ENCODE results near the gene PNMA5. TPM values are rescaled to one million over a fixed set of nuclear protein-coding genes. Genes with fewer than 3 reads are reported as not detected.

The PNMA5 gene
- total RNA-seq, 1 experiment from 2014 or later = not detected

DNA sequence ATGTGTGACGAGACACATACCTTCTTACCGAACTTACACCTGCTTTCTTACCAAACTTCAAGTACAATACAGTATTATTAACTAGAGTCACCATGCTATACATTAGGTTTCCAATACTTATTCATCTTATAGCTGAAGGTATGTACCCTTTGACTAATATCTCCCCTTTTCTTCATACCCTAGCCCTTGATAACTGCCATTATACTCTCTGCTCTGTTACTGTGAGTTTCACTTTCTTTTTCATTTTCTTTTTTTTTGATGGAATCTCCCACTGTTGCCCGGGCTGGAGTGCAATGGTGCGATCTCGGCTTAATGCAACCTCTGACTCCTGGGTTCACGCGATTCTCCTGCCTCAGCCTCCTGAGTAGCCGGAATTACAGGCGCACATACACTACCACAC is 3.4 kb upstream of the PNMA5 start:
- no peaks in the 10 kb centered on the region for H3K9me2 ChIP-seq (ENCODE audit: insufficient read depth)
- DNase-seq = no peak
- H2AFZ ChIP-seq = no peak overlapping the region
- BruUV-seq (replicated peaks) = no TSS peak
- TF ChIP-seq EZH2 (IDR thresholded peaks at IDR 0.05; ENCODE audit: low read depth) (no peak), CTCF (conservative IDR thresholded peaks at IDR 0.05) (no peak)
- ChIA-PET POLR2A (ENCODE audit: unreplicated experiment) (no interaction called here), CTCF (no interaction called here)
- no peaks in the 10 kb centered on the region for H3K4me1 ChIP-seq (replicated peaks; ENCODE audit: insufficient read depth)
- H3K79me2 ChIP-seq (ENCODE audit: low read depth) = no peaks in the 10 kb centered on the region
- no peaks in the 10 kb centered on the region for H3K36me3 ChIP-seq (ENCODE audit: low read depth)
- peaks cover 32% of the 10 kb centered on the region; the same call in 1 of the 2 replicates for H3K27me3 ChIP-seq (ENCODE audit: insufficient read depth, low read depth)
- H3K9me3 ChIP-seq (ENCODE audit: insufficient read depth, low read depth) = no peaks in the 10 kb centered on the region
- H3F3A ChIP-seq (ENCODE audit: insufficient read depth, low read depth) = no peaks in the 10 kb centered on the region; the same call in 1 of the 2 replicates
- intact Hi-C loops (cut with micrococcal nuclease; ENCODE audit: unreplicated experiment) = no loop called here
- no peak overlapping the region for H3K4me3 ChIP-seq
- no peak overlapping the region for H3K27ac ChIP-seq
- H4K20me1 ChIP-seq (ENCODE audit: insufficient read depth) = no peaks in the 10 kb centered on the region
- H3K4me2 ChIP-seq = peak overlapping the region; percentile 44; the same call in 1 of the 2 replicates

- ChIA-PET POLR2A (ENCODE audit: unreplicated experiment) (no interaction called here), CTCF (no interaction called here)
Observed at GRCh38 chrX:152992115-152992514, 1.8 kb downstream of the PNMA5 start.

GRCh38 chrX:152991123-152991522 is 2.8 kb downstream of the PNMA5 start:
- no peak for TF ChIP-seq EZH2 (IDR thresholded peaks at IDR 0.05; ENCODE audit: low read depth)
- no peak for TF ChIP-seq CTCF (conservative IDR thresholded peaks at IDR 0.05)
- no peak for DNase-seq
- H3K4me1 ChIP-seq (replicated peaks; ENCODE audit: insufficient read depth) = no peaks in the 10 kb centered on the region
- H3K9me3 ChIP-seq (ENCODE audit: insufficient read depth, low read depth) = no peaks in the 10 kb centered on the region
- ChIA-PET POLR2A (ENCODE audit: unreplicated experiment) (no interaction called here), CTCF (no interaction called here)
- no peak overlapping the region for H3K4me3 ChIP-seq
- H3K79me2 ChIP-seq (ENCODE audit: low read depth) = no peaks in the 10 kb centered on the region
- H2AFZ ChIP-seq = no peak overlapping the region
- intact Hi-C loops (cut with micrococcal nuclease; ENCODE audit: unreplicated experiment) = no loop called here
- H3K4me2 ChIP-seq = no peak overlapping the region
- no peaks in the 10 kb centered on the region for H3K9me2 ChIP-seq (ENCODE audit: insufficient read depth)
- H4K20me1 ChIP-seq (ENCODE audit: insufficient read depth) = no peaks in the 10 kb centered on the region
- H3K27me3 ChIP-seq (ENCODE audit: insufficient read depth, low read depth) = peaks cover 35% of the 10 kb centered on the region
- no peak overlapping the region for H3K27ac ChIP-seq
- H3K36me3 ChIP-seq (ENCODE audit: low read depth) = no peaks in the 10 kb centered on the region
- no TSS peak for BruUV-seq (replicated peaks)
- no peaks in the 10 kb centered on the region for H3F3A ChIP-seq (ENCODE audit: insufficient read depth, low read depth)

More at GRCh38 chrX:152992115-152992514, 1.8 kb downstream of the PNMA5 start:
- H3K4me3 ChIP-seq = no peak overlapping the region
- no peak for TF ChIP-seq CTCF (conservative IDR thresholded peaks at IDR 0.05)
- no peak for TF ChIP-seq EZH2 (IDR thresholded peaks at IDR 0.05; ENCODE audit: low read depth)
- H4K20me1 ChIP-seq (ENCODE audit: insufficient read depth) = no peaks in the 10 kb centered on the region
- peaks cover 35% of the 10 kb centered on the region for H3K27me3 ChIP-seq (ENCODE audit: insufficient read depth, low read depth)
- no TSS peak for BruUV-seq (replicated peaks)
- no peaks in the 10 kb centered on the region for H3K9me3 ChIP-seq (ENCODE audit: insufficient read depth, low read depth)
- DNase-seq = no peak
- intact Hi-C loops (cut with micrococcal nuclease; ENCODE audit: unreplicated experiment) = no loop called here
- H3K4me2 ChIP-seq = no peak overlapping the region
- no peaks in the 10 kb centered on the region for H3K9me2 ChIP-seq (ENCODE audit: insufficient read depth)
- H2AFZ ChIP-seq = no peak overlapping the region
- no peaks in the 10 kb centered on the region for H3K36me3 ChIP-seq (ENCODE audit: low read depth)
- H3K4me1 ChIP-seq (replicated peaks; ENCODE audit: insufficient read depth) = no peaks in the 10 kb centered on the region
- no peaks in the 10 kb centered on the region for H3K79me2 ChIP-seq (ENCODE audit: low read depth)
- H3K27ac ChIP-seq = no peak overlapping the region
- H3F3A ChIP-seq (ENCODE audit: insufficient read depth, low read depth) = no peaks in the 10 kb centered on the region; the same call in 1 of the 2 replicates
